Measurements from ENCODE around the gene MCTP2.
"Not testable (repeated sequence)": the region's sequence is repeated elsewhere in the genome, so short reads cannot be mapped to it uniquely, and the experiment has no call there.

Gene MCTP2

DNA sequence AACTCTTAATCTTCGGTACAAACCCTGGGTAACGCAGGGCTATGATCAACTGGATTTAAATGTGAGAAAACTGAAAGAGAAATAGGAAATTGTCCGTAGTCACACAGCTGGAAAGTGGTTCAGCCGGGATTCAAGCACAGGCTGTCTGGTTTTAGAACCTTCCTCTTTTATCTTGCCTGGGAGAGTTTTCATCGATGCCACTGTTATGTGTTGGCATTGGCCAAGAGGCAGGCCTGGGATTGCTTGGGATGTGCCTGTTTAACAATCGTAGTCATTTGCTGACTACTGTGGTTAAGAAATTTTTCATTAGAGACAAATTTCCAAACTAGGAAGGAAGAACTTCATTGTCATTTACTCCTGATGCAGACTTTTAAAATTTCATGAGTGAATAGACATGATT lies 4.3 kb downstream of the MCTP2 start:
- DNase-seq: no peak

DNA sequence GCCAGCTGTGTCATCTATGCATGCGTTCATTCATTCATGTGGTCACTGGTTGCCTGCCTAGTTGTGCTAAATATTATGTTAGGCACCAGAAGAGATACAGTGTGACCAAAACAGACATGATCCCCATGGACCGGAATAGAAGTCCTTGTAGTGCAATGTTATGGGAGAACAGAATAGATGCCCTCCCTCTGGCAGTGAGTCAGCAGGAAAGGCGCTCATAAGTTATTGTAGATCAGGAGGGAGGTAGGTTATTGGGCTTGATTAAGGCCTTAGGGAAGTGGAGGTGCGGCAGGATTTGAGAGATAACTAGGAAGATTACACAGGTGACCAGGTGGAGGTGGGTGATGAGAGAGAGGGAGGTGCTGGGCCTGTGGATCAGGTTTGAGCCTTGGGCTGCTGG lies 5.2 kb downstream of the MCTP2 start:
- peak; percentile 34 for DNase-seq

DNA sequence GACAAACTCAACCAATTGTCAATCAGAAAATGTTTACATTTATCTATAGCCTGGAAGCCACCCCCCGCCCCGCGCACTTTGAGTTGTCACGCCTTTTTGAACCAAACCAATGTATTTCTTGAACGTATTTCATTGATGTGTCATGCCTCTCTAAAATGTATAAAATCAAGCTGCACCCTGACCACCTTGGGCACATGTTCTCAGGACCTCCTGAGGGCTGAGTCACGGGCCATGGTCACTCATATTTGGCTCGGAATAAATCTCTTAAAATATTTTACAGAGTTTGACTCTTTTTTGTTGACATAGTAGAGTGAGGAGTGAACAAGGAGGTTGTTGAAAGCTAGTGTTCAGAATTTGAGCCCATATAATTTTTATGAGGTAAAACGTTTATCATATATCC lies 6.5 kb downstream of the MCTP2 start:
- DNase-seq: no peak

DNA sequence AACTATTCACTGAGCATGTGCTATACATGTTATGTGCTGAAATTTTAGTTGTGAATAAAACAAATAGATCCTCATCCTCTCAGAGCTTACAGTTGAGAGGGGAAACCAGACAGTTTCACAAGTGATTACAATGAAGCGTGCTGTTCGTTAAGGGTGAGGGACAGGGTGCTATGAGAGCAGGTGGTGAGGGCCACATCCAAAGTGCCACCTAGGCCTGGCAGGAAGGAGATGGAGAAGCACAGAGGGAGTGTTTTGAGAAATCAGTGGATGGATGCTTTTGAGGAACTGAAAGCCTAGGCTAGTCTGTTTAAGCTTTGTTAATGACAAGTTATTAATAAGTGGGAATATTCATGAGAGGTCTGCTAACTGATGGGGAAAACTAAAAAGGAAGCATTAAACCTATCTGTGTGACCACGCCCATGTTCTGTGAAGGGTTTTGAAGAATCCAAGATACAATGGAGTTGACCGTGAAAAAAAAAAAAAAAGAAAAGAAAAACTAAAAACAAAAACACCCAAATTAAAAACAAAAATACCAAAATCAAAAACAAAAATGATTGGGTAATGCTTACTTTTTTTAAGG lies 7.3 kb downstream of the MCTP2 start:
- peak; percentile 12 for DNase-seq

DNA sequence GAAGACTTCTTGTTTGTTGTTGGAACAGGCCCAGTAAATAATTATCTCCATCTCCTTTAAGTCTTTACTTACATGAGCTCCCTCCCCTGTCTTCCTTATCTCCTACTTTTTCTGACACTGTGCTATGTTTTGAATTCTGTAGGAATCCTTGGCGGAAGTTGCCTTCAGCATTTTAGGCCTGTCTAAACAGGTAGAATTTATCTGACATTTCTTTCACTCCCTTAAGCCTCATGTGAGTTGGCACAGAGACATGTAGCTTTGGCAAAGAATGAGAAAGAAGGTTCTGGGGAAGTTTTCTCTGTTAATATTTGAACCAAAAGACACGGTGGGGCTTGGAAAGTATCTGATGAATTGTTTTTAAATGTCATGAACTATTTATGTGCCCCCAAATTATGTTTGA lies 8.1 kb downstream of the MCTP2 start:
- DNase-seq: peak; percentile 10

DNA sequence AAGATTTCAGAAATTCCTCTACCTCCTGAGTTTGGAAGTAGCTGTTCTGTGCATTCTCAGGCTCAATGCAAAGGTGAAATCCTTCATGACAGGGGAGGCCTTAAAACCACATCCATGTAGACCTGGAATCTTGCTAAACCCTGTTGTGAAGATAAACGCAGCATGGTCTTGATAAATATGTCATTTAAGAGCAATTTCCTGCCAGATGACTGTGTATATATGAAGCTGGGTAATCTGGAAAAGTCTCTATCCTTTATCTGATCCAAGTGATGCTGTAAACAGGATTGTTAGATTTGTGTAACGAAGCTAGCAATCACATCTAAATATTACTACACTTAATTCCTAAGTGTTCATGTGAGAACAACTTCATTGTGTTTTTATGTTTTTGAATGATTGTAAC lies 9.1 kb downstream of the MCTP2 start:
- DNase-seq: peak; percentile 6

DNA sequence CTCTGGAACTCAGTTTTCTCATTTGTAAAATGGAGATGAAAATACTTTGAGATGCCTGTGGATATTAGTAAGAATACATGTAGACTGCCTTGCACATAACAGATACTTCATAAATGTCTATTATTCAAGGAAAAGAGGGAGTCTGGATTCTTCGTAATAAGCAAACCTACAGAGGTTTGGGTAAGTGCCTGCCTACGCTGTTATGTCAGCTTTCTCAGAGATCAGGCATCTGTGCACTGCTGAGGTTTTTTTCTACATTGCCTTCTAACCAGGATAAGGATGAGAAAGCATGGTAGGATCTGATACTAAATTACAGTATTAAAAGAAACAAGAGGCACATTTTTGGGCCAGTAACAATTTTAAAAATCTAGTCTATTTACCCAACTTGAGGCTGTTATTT lies 10.9 kb downstream of the MCTP2 start:
- no peak for DNase-seq

DNA sequence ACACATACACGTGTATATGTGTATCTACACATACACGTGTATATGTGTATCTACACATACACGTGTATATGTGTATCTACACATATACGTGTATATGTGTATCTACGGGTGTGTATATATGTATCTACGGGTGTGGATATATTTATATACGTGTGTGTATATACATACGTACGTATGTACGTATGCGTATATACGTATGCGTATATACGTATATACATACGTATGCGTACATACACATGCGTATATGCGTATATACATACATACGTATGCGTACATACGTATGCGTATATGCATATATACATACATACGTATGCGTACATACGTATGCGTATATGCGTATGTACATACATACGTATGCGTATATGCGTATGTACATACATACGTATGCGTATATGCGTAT lies 11.6 kb downstream of the MCTP2 start:
- DNase-seq: not testable (repeated sequence)

DNA sequence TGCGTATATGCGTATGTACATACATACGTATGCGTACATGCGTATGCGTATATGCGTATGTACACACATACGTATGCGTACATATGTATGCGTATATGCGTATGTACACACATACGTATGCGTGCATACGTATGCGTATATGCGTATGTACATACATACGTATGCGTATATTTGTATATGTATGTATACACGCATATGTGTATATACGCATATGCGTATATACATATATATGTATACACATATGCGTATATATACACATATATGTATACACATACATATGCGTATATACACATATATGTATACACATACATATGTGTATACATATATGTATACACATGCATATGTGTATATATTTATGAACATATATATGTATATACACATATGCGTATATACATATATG lies 12.1 kb downstream of the MCTP2 start:
- DNase-seq: no peak

DNA sequence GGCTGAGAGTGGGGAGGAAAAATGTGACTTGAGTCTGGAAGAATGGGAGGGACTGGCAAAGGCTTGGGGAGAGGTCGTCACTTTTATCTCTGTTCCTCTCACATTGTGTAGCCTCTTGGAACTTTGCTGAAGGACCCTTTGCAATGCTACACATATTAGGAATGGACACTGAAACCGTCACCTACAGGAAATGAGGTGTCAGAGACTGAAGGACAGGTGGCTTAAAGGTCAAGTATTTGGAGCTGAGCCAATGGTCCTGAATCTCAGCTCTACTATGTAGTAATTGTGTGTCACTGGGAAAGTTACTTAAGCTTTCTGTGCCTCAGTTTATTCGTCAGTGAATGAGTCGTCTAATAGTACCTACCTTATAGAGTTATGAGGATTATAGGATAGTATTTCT lies 14.7 kb downstream of the MCTP2 start:
- no peak for DNase-seq

DNA sequence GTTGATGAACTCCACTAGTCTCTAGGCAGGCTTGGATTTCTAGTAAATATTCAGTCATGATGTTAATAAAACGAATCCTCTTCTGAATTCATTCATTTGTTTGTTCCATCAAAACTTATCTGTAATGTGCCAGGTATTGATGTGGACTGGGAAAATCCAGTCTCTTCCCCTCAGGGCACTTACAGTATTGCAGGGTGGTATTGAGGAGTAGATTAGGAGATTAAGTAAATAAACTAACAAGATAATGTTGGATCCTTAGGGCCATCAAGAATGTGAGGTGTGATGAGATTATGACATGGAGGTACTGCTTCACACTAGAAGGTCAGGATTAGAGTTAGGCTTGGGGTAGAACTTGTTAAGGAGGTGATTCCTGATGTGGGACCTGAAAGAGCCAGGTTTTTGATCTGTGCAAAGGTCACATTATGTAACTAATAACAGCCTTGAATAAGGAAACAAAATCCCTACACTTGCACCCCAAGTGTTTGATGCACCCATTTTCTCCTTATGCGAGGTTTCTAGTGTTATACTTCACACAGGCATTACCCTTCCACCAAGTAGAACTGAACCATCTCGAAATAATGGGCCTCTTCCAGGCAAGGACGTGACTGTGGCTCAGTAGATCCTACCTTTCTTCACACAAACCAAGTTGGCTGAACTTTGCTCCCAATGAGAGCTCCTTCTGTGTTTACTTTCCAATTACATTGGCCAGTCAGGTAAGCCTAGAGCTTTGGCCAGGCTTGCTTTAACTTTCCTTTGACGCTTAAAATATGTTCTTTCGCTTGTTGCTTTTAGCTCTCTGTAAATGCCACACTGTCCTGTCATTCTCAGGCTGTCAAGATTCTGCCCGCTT lies 16.7 kb downstream of the MCTP2 start:
- no peak for DNase-seq

DNA sequence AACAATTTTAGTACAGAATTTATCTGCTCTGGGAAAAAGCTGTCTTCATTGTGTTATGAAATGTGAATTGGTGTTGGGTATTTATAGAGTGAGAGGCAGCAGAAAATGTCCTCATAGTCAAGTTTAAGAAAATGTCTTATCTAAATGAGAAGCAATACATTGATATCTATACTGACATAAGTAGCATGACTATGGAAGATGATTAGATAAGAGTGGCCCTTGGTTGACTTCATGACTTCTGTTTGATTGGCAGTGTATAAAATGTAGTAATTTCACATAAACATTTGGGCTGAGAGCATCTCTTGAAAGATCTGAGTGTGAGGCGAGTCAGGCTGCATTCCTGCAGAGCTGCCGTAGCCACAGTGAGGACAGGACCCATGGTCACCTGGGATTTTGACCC lies 19.4 kb downstream of the MCTP2 start:
- no peak for DNase-seq

DNA sequence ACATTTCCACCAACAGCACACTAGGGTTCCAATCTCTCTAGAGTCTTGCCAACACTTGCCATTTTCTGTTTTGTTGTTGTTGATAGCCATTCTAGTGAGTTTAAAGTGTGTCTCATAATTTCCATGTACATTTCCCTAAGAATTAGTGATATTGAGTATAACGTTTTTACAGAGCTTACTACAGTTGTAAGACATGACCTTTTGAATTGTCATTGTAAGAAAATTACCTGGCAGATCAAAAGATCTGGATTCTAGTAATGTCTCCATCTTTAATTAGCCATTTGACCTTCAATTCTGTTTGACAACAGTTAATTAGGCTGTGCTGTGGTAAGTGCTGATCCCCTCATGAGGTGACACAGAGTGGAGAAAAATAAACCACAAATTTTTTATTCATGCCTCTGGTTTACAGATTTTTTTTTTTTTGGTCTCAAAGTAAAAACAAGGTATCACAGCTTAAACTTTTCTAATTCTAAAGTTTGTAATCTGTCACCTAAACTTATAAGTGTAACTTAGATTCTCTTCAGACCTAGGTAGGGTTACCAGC lies 20.9 kb downstream of the MCTP2 start:
- DNase-seq: no peak

DNA sequence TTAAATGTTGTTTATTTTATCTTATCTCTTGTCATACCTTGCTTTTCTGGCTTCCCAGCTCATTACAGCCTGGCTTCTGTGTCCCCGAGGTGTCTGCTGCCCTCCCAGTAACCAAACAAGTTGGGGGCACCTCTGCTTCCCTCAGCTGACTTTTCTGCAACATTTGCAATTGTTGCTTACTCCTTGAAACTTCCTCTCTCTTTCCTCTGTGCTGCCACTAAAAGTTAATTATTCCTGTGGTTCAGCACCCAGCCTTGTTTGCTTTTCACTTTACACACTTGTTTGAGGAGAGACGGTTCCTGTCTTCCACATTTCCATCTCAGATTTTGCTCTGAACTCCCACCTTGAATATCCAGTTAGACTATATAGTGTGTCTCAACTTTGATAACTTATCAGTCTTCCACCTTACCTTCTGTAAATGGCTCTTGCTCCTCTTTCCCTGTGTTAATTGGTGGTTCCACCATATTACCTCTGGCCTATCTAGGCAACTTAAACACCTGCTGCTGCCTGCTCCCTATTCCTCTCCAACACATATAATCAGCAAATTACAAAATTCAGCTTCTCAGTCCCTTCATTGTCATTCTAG lies 21.6 kb downstream of the MCTP2 start:
- peak; percentile 7 for DNase-seq

DNA sequence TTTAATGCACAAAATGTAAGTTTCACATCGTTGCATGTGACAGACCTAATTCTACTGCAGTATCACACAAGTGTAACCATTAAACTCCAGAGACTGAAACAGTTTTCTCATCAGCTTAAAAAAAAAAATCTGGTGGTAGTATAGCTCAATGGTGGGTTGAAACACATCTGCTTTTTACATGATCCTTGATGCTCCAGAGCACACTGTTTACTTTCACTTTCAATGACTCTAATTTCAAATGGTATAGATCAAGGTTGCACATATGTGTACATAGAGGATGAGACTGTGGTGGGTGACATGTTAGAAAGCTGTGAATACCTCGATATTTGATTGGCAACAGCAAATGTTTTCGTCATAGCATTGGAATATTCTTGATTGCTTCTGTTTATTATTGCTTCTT lies 22.4 kb downstream of the MCTP2 start:
- no peak for DNase-seq

DNA sequence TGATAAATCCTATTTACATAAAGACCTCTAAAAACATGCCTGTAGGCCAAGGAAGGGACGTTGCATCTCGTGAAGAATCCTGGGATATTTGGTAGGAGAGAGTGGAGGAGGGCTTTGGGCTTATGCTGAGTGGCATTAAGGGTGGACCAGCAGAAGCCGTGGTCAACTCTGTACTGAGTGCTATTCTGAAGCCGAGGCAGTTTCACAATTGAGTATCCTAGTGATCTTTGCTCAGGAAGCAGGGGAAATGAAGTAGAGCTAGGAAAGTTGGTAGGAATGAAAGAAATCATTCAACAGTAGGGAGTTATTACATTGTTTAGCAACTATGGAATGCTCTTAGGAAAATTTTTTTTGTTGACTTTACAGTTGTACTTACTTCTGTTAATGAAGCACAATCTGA lies 24.2 kb downstream of the MCTP2 start:
- no peak for DNase-seq

DNA sequence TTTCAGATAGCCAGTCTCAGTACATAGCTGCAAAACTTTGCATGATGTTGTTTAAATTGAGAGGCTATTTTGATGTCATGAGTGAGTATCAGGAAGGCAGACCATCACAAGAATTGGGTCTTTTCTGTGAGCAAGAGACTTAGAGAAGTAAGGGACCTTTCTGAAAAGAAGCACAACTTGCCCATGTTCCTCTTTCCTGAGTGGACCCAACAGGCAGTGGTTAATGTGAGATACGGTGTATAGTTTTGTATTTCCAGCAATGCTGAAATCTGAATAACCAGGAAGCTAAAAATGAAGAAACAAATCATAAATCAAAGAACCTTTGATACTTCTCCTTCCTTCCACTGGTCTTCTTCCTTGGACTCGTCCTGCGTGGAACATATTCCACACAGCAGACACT lies 25.1 kb downstream of the MCTP2 start:
- DNase-seq: no peak

DNA sequence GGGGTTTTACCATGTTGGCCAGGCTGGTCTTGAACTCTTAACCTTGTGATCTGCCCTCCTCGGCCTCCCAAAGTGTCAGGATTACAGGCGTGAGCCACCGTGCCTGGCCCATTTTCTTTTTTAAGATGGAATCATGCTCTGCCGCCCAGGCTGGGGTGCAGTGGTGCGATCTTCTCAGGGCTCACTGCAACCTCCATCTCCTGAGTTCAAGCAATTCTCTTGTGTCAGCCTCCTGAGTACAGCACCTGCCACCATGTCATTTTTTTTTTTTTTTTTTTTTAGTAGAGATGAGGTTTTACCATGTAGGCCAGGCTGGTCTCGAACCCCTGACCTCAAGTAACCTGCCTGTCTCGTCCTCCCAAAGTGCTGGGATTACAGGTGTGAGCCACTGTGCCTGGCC lies 26.4 kb downstream of the MCTP2 start:
- not testable (repeated sequence) for DNase-seq

DNA sequence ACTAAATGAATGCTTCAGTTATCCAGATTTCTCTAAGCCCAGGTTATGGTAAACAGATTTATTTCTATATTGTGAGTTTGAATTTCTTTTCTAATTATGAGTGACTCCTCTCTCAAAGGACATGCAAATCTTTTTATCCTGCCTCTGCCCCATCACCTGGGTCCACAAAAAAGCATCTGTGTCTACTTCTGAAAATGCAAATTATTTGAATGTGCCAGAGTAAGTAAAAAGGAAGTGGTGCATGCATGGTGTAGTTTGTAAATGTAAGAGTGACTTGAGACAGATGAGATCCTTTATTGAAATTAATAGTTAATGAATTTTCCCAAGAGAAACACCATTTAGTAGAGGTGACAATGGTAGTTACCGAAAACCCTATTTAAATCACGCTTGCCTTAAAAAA lies 26.9 kb downstream of the MCTP2 start:
- DNase-seq: no peak

DNA sequence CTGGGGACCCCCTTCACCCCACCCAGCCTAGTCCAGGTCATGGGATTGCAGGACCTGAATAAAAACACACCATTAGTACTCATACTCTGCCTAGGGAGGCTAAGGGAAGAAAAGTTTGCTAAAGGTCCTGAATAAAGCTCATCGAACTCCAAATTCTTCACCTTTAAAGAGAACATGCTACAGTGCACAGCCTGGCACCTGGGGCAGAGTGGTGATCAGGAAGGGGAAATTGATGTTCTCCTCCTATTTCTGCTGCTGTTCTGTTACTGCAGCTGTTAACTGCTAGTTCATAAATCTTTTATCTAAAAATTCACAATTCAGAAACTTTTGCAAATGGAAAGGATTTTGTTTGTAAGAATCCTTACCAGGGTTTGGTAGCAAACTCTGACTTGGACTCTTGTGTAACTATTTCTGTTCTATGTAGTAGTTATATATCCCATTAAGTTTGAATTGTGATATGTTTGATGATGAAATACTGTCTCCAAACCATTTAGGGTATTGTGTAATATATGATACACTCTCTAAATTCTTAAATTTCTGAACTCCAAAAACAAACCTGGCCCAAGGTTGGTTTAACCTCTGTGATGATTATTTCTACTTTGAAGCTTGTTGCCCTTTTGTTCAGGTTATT lies 27.9 kb downstream of the MCTP2 start:
- DNase-seq: no peak

DNA sequence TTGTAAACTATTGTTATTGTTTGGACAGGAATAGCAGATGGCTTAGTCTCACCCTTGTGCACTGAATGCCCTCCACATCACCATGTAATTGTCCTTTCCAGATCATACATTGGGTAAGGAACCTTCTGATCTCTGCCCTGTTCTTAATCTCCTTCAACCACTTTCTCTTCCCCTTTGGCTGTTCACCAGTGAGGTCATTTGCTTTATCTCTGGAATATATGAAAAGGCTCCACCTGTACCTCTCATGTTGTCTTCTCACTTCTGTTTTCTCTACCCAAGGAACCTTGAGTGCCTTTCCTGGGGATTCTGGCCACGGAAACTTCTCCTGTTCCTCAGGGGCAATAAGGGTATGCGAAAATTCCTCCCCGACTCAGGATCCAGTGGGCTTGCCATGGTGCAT lies 28.5 kb downstream of the MCTP2 start:
- no peak for DNase-seq

DNA sequence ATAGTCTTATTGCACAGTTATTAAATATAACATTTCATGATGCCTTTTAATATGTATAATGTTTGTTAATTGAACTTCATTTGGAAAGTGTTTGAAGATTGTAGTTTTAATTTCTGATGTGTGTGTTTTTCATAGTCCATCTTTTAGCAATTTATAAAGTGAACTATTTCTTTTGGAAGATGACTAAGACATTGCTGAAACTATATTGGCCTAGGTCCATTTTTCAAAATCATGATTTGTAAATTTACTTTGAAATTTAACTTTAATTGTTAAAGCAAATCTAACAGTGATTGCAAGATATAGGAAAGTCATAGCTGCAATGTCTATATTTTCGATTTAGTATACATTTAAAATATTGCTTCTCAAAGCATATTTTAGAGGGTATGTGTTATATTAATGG lies 30.8 kb downstream of the MCTP2 start:
- no peak for DNase-seq

DNA sequence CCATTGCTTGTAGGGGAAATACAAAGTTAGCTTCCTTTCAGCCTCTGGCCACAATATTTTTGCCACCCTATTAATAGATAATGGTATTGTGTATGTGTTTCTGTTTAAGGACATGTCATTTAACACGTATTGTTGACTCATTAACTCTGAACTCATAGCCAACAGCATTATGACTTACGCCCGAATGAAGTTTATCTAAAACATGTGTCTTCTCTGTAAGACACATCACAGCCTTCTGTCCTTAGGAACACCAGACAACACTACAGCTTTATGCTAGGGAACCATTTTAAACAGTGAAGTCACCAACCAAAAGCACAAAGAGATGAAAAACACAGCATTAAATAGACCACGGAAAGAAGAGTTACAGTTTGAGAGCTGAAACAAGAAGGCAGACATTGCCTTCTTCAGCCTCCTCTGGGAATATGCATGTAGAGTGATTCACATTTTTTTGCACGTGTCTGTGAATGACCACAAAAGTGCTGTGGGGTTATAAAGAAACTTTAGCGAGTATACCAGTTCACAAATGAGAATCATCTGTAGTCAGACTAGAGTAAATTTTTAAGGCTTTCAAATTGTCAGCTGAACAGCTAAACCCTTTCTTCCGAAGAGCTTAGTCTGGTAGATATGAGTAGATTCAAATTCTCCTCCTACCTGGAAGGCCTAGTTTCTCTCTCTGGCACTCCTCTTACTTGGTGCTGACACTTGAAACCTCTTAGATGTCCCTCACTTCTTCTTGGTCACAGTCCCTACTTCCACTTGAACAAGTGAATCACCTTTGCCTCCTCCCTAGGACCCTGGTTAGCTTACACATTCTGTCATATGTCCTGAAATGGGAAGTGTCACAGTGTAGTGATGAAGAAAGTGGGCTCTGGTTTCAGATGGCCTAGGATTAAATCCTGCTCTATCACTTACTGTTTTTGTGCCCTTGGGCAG lies 32.2 kb downstream of the MCTP2 start:
- DNase-seq: no peak

All from NCI-H69 (cell line).